Panc1 (cell line): ENCODE data around the gene ROBO2. TPM values are rescaled to one million over a fixed set of nuclear protein-coding genes. Genes with fewer than 3 reads are reported as not detected.

Experiments used
- ATAC-seq: fragments of 200-7000 bp; cut with Tn5 transposase; 2 replicates; pipeline ENCODE4 v1.9.1; 2020; ENCODE audit warnings: mild to moderate bottlenecking, moderate library complexity
- BruUV-seq: library from RNA; stranded (reverse); fragments of 400-500 nt; replicated peaks from 2 replicates; lab custom pipeline; 2021; lab: Mats Ljungman, UMichigan
- CTCF ChIA-PET: fragments of 300-600 bp; sonication (Branson Sonifier 250); formaldehyde crosslinking; loops from one replicate; lab custom pipeline; 2022; ENCODE audit warnings: antibody characterized with exemption; lab: Charles Lee
- POLR2A ChIA-PET: fragments of 300-600 bp; sonication (Branson Sonifier 250); formaldehyde crosslinking; loops from one replicate; lab custom pipeline; 2022; ENCODE audit warnings: antibody characterized with exemption; lab: Charles Lee
- DNase-seq: peaks from one replicate; pipeline ENCODE4 v3.0.0-alpha.2; 2010; ENCODE audit warnings: low read depth, low spot score
- H3K27ac ChIP-seq: 2 replicates; pipeline ENCODE4 v1.5.1; 2011; ENCODE audit warnings: mild to moderate bottlenecking, low read length, inconsistent platforms
- H3K27me3 ChIP-seq: fragments of 200-500 bp; sonication (Bioruptor generic); 2 replicates; pipeline ENCODE4 v1.6.0; 2014; ENCODE audit warnings: low read length, inconsistent platforms; ENCODE audit not compliant: control insufficient read depth, insufficient read depth
- H3K36me3 ChIP-seq: fragments of 200-500 bp; sonication (Bioruptor generic); 2 replicates; pipeline ENCODE4 v1.5.1; 2014; ENCODE audit warnings: inconsistent platforms, mild to moderate bottlenecking, low read length, moderate library complexity; ENCODE audit not compliant: control insufficient read depth, insufficient read depth
- H3K4me1 ChIP-seq: 2 replicates; pipeline ENCODE4 v1.5.1; 2011; ENCODE audit warnings: inconsistent platforms, mild to moderate bottlenecking, low read length, moderate library complexity; ENCODE audit not compliant: control insufficient read depth, insufficient read depth
- H3K4me3 ChIP-seq, 2 experiments: 2 replicates each; pipeline ENCODE4 v1.5.1; 2011 to 2012; ENCODE audit warnings: low read depth in 2 of 2, low read length in 2 of 2, mild to moderate bottlenecking in 2 of 2, inconsistent platforms in 1 of 2, moderate library complexity in 1 of 2
- H3K9me3 ChIP-seq: fragments of 200-500 bp; sonication (Bioruptor generic); 2 replicates; pipeline ENCODE4 v1.5.1; 2014; ENCODE audit warnings: low read depth, mild to moderate bottlenecking, inconsistent platforms, low read length, moderate library complexity; ENCODE audit not compliant: control insufficient read depth, insufficient read depth
- POLR2AphosphoS5 ChIP-seq: IDR thresholded peaks from 2 replicates; pipeline ENCODE4 v1.6.1; 2012; ENCODE audit warnings: mild to moderate bottlenecking, low read depth, low read length, moderate library complexity
- SIN3A ChIP-seq: IDR thresholded peaks from 2 replicates; pipeline ENCODE4 v1.6.1; 2012; ENCODE audit warnings: low read depth, mild to moderate bottlenecking, low read length, moderate library complexity, borderline replicate concordance; ENCODE audit not compliant: insufficient read depth
- TCF7L2 ChIP-seq: IDR thresholded peaks from 2 replicates; pipeline ENCODE4 v1.6.1; 2011; ENCODE audit warnings: mild to moderate bottlenecking, low read depth, low read length, inconsistent platforms
- in situ Hi-C: cut with HindIII; loops from 2 replicates; pipeline ENCODE4 v1.10.0; 2016; ENCODE audit warnings: low sequenced_read_pairs, low pct_unique_long_range_greater_than_20kb
- intact Hi-C: fragments of 100-400 bp; cut with micrococcal nuclease; formaldehyde crosslinking; loops from one replicate; pipeline ENCODE4 v1.10.0; 2022; ENCODE audit not compliant: unreplicated experiment
- total RNA-seq: library from RNA; stranded (reverse); gene quantifications from one replicate; pipeline ENCODE4 v1.2.1, GENCODE V29; 2021; ENCODE audit not compliant: unreplicated experiment
- TF ChIP-seq, protein P1 (sequence below): fragments of 450-650 bp; IDR thresholded peaks from 2 replicates; pipeline ENCODE4 v1.5.1; 2017; ENCODE audit warnings: mild to moderate bottlenecking
- TF ChIP-seq, protein P2 (sequence below), 2 experiments: IDR thresholded peaks; 2 replicates each; pipeline ENCODE4 v1.6.1; 2011 to 2012; ENCODE audit warnings: low read depth in 2 of 2, control low read depth in 1 of 2, low read length in 1 of 2, mild to moderate bottlenecking in 1 of 2, moderate library complexity in 1 of 2; ENCODE audit not compliant: insufficient read depth in 1 of 2

The ROBO2 gene
- total RNA-seq, 1 experiment from 2014 or later: 1.3 TPM

DNA sequence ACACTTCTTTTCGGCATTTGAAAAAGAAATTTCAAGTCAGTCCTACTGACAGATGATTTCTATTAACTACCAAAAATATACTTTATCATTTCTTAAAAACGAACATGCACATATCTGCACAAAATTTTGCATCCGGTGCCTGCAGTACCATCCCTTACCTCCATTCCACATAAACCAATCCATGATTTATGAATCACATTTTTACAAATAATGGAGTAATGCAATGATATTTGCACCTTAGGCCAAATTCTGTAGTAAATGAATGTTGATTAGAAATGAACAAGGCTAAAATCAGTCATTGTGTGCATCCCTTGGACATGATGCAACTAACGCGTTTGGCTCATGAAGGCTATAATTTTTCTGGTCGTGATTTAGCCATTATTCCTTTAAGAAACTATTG, 46.5 kb downstream of the ROBO2 start:
- CTCF ChIA-PET: no interaction called here
- in situ Hi-C loops: no loop called here

DNA sequence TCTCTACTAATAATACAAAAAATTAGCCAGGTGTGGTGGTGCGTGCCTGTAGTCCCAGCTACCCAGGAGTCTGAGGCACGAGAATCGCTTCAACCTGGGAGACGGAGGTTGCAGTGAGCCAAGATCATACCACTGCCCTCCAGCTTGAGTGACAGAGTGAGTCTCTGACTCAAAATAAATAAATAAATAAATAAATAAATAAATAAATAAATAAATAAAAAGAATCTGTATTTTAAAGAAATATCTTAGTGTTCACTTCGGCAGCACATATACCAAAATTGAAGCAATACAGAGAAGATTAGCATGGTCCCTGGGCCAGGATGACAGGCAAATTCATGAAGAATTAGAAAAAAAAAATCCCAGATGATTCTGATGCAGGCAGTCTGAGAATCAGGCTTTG, 51.9 kb downstream of the ROBO2 start:
- DNase-seq (no peak), ATAC-seq (no peak)
- in situ Hi-C loops: no loop called here
- no peaks in the 10 kb centered on the region for H3K4me1 ChIP-seq
- H3K27ac ChIP-seq: no peak overlapping the region
- intact Hi-C loops: no loop called here
- no TSS peak for BruUV-seq
- H3K4me3 ChIP-seq: no peak overlapping the region
- no peaks in the 10 kb centered on the region for H3K9me3 ChIP-seq
- POLR2A ChIA-PET: no interaction called here
- TF ChIP-seq, protein P1, sequence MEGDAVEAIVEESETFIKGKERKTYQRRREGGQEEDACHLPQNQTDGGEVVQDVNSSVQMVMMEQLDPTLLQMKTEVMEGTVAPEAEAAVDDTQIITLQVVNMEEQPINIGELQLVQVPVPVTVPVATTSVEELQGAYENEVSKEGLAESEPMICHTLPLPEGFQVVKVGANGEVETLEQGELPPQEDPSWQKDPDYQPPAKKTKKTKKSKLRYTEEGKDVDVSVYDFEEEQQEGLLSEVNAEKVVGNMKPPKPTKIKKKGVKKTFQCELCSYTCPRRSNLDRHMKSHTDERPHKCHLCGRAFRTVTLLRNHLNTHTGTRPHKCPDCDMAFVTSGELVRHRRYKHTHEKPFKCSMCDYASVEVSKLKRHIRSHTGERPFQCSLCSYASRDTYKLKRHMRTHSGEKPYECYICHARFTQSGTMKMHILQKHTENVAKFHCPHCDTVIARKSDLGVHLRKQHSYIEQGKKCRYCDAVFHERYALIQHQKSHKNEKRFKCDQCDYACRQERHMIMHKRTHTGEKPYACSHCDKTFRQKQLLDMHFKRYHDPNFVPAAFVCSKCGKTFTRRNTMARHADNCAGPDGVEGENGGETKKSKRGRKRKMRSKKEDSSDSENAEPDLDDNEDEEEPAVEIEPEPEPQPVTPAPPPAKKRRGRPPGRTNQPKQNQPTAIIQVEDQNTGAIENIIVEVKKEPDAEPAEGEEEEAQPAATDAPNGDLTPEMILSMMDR: no peak
- TF ChIP-seq SIN3A: no peak
- TF ChIP-seq, protein P2, sequence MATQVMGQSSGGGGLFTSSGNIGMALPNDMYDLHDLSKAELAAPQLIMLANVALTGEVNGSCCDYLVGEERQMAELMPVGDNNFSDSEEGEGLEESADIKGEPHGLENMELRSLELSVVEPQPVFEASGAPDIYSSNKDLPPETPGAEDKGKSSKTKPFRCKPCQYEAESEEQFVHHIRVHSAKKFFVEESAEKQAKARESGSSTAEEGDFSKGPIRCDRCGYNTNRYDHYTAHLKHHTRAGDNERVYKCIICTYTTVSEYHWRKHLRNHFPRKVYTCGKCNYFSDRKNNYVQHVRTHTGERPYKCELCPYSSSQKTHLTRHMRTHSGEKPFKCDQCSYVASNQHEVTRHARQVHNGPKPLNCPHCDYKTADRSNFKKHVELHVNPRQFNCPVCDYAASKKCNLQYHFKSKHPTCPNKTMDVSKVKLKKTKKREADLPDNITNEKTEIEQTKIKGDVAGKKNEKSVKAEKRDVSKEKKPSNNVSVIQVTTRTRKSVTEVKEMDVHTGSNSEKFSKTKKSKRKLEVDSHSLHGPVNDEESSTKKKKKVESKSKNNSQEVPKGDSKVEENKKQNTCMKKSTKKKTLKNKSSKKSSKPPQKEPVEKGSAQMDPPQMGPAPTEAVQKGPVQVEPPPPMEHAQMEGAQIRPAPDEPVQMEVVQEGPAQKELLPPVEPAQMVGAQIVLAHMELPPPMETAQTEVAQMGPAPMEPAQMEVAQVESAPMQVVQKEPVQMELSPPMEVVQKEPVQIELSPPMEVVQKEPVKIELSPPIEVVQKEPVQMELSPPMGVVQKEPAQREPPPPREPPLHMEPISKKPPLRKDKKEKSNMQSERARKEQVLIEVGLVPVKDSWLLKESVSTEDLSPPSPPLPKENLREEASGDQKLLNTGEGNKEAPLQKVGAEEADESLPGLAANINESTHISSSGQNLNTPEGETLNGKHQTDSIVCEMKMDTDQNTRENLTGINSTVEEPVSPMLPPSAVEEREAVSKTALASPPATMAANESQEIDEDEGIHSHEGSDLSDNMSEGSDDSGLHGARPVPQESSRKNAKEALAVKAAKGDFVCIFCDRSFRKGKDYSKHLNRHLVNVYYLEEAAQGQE (IDR thresholded peaks at IDR 0.05; ENCODE audit: insufficient read depth in 1 of 2, low read depth in 2 of 2, low read length in 1 of 2): no peak
- no peak for TF ChIP-seq POLR2AphosphoS5
- no peak for TF ChIP-seq TCF7L2
- CTCF ChIA-PET: no interaction called here
- no peaks in the 10 kb centered on the region for H3K27me3 ChIP-seq
- H3K36me3 ChIP-seq: no peaks in the 10 kb centered on the region

More for the DNA sequence above, 46.5 kb downstream of the ROBO2 start:
- no peaks in the 10 kb centered on the region for H3K9me3 ChIP-seq
- no peak overlapping the region for H3K4me3 ChIP-seq
- ATAC-seq (no peak), DNase-seq (no peak)
- BruUV-seq: no TSS peak
- no peaks in the 10 kb centered on the region for H3K4me1 ChIP-seq
- H3K36me3 ChIP-seq: no peaks in the 10 kb centered on the region
- POLR2A ChIA-PET: no interaction called here
- no peak overlapping the region for H3K27ac ChIP-seq
- intact Hi-C loops: no loop called here
- TF ChIP-seq TCF7L2 (no peak), SIN3A (no peak), POLR2AphosphoS5 (no peak)
- TF ChIP-seq, protein P2 (IDR thresholded peaks at IDR 0.05; ENCODE audit: insufficient read depth in 1 of 2, low read depth in 2 of 2, low read length in 1 of 2): no peak
- TF ChIP-seq, protein P1: no peak
- no peaks in the 10 kb centered on the region for H3K27me3 ChIP-seq
